Activated naive CD4-positive, alpha-beta T cell treated with anti-CD3 and anti-CD28 coated beads, Interleukin-2, amount 50 U/mL, for 16 hours (primary cell): ENCODE data around the gene PLPP2.
"Not testable (repeated sequence)": the region's sequence is repeated elsewhere in the genome, so short reads cannot be mapped to it uniquely, and the experiment has no call there.

Experiments
- DNase-seq: peaks from one replicate; pipeline ENCODE4 v3.0.0-alpha.2; 2020

PLPP2 gene

GRCh38 chr19:292281-292884 lies 1.2 kb upstream of the PLPP2 start:
- no peak for DNase-seq

- DNase-seq = no peak
Observed at GRCh38 chr19:291561-292280, 518 bp upstream of the PLPP2 start.

DNA sequence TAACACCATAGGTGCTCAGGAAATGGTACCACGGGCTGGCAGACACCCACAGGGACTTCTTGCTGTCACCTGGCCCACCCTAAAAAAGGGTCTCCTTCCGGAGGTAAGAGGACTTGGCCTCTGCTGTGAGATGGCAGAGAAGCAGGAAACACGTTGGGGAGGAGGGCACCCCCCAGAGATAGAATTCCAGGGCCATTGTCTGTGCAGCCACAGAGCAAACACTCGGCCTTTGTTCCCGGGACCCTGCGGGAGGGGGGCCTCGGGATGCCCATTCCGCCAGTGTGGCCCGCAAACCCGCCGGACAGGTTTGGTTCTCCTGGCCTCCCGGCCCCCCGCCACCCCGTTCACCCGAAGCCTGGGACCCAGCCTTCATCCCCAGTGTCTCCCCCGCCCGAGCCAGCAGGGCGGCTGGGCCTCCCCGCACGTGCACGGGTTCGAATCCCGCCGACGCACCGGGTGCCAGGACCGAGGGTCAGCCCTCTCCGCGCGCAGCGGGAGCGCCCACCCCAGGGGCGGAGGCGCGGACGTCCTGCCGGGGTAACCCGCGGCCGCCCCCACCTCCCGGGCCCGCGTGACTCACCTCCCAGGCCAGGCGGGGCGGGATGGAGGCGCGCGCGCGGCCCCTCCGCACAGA lies 714 bp downstream of the PLPP2 start:
- DNase-seq = peak; percentile 33

DNA sequence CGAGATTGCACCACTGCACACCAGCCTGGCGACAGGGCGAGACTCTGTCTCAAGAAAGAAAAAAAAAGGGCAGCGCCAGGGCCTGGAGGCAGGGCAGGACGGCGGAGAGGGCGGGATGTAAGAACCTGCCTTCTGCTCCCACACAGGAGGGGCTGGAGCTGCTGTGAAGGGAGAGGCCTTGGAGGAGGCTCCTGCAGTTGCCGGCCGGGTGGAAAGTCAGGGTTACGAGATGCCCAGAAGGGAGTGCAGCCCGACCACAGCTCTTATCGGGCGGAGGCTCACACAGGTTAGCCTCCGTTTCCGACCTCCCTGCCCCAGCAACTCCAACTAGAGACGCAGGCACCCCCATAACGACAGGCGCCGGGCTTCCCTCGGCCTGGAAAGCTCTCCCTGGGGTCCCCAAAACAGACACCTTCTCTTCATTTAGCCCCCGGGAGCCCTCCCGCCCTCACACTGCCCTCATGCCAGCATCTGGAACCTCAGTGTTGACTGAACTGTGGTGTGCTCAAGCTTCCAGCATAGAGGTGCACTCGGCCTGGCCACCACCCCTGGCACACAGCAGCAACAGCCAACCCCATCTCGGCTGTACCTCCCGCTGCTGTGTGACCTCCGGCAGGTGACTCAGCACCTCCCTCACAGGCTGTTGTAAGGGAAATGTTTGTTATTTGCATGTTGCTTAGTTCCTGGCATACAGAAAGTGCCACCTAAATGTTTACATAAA lies 1.4 kb downstream of the PLPP2 start:
- DNase-seq = peak; percentile 32

- no peak for DNase-seq
Observed at GRCh38 chr19:288911-289310, 2.3 kb downstream of the PLPP2 start.

- DNase-seq = no peak
Observed at GRCh38 chr19:287381-287871, 3.8 kb downstream of the PLPP2 start.

DNA sequence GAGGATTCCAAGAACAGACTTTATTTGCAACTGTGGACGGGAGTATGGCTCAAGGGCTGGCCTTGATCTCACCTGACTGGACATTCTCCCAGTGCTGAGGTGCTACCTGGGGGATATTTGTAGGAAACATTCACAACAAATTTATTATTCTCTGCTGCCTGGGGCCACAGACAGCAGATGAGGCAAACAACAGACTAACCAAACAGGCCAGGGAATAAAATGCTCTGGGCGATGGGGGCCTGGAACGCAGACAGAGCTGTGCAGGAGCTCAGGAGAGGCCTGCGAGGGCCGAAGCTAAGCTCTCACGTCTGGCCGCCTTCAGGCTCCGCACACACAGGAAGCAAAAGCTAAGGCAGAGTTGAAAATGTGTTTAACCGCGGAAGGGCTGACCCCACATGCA lies 7.8 kb downstream of the PLPP2 start:
- DNase-seq = no peak

DNA sequence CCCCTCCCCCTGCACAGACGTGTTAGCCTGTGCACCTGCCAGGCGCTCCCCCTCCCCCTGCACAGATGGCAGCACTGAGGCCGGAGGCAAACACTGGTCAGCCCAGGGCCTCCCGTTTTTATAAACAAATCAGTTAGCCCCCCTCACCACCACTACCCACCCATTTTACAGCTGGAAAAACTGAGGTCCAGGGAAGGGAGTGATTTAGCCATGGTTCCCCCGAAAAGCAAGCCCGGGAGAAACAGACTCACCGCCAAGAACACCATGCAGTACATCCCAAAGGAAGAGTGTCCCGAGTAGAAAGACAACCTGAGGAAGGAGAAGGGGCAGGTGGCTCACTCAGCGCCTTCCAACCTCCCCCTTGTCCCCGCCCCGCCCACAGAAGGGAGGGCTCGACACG lies 8.7 kb downstream of the PLPP2 start:
- DNase-seq = no peak

DNA sequence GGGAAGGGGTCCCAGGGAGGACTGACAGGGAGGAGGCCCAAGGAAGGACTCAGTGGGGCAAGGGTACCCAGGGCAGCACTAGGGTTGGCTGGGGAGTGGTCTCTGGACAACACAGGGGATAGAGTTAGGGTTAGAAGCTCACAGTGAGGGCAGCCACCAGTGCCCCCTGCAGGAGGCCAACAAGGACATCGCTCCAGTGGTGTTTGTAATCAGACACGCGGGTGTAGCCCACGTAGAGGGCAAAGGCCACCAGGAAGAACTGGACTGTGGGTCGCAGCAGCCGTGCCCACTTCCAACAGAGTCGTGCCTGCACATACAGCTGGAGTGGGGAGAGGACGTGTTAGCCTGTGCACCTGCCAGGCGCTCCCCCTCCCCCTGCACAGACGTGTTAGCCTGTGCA lies 9.2 kb downstream of the PLPP2 start:
- no peak for DNase-seq

- DNase-seq = no peak
Observed at GRCh38 chr19:281156-281853, 9.9 kb downstream of the PLPP2 start.

- no peak for DNase-seq
Observed at GRCh38 chr19:280541-281009, 10.6 kb downstream of the PLPP2 start.

DNA sequence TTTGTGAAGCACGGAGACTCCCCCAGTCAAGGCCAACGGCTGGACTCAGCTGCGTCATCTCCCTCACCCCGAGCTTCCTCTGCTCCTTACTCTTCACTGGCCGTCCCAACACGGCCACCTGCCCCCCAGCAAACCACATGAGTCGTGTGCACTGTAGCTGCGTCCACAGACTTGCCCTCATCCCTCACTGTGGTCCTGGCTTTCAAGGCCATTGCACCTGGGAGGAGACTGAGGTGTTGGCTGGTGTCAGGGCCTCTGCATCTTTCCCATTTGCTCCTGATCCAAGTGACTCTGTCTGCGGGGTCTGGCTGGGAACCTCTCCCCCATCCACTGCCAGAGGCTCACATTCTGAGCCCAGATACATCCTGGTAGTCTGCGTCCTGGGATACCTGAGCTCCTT lies 11.5 kb downstream of the PLPP2 start:
- no peak for DNase-seq

DNA sequence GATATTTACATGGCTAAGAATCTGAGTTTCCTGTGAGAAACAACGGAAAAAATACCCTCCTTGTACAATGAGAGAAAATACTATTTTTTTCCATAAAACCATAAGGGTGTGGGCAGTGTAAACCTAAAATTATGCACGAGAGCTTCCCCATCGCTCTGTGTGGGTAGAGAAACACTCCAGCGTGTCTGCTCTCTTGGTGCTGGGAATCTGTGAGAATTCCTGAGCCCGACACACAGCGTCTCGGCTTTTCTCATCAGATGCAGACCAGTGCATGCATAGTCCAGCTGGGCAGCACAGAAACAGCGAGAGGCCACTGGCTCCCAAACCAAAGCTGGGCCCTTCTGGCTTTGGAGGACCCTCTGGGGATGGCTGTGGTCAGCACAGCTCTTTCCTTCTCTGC lies 12.0 kb downstream of the PLPP2 start:
- DNase-seq = no peak

- DNase-seq = no peak
Observed at GRCh38 chr19:277581-278165, 13.5 kb downstream of the PLPP2 start.

DNA sequence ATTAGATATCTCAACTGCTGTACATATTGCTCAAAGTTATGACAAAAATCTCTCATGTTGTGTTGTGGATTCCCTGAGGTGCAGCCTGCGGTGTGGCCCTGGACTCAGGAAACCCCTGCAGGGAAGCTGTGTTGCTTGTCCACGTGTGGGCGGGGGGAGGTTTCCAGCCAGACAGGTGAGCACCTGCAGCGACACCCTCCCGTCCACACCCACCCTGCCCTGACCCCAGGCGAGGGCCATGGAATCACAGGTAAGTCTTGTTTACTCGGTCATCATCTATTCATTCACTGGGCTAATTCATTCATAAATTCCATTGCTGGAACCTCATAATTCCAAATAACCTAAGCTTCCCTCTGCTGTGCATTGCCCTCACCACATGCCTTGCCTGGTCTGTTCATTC lies 14.1 kb downstream of the PLPP2 start:
- no peak for DNase-seq

- DNase-seq = no peak
Observed at GRCh38 chr19:275958-276646, 15.1 kb downstream of the PLPP2 start.

GRCh38 chr19:275000-275399 lies 16.2 kb downstream of the PLPP2 start:
- no peak for DNase-seq

GRCh38 chr19:273393-273792 lies 17.8 kb downstream of the PLPP2 start:
- DNase-seq = no peak

DNA sequence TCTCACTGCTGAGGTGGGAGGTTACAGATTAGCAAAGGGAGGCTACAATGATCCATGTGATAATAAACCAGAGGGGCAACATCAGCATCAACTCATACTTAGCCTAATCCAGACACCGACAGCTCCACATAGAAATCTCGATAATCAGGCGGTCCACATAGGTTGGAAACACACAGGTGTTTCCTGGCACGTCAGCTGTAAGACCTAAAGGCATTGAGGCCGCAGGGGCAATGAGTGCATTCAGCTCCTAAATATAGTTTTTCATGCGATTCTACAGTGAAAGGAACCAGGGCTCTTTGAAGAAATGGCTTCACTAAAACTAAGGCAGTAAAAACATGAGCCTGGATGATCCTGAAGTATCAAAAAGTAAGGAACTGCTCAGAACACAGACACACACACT lies 19.3 kb downstream of the PLPP2 start:
- no peak for DNase-seq

GRCh38 chr19:270766-271318 lies 20.4 kb downstream of the PLPP2 start:
- not testable (repeated sequence) for DNase-seq

DNA sequence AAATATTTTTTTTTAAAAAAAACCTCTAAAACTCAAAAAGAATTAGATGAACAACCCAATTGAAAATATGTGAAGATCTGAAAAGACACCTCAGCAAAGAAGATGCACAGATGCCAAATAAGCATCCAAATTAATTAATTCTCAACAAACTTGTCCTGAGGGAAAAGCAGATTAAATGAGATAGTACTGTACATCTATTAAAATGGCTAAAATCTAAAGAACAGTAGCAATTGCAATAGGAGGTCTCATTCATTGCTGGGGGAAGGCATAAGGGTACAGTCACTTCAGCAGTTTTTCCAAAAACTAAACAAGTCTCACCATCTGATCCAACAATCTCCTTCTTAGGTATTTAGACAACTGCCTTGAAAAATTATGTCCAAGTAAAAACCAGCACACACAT lies 22.0 kb downstream of the PLPP2 start:
- DNase-seq = no peak
